Rectal smooth muscle tissue (tissue), 1 donor: ENCODE results near the gene PDZD8.

Experiments
- H3K27ac ChIP-seq: one replicate; pipeline ENCODE4 v1.7.0; 2013; ENCODE audit warnings: low read depth, low read length, inconsistent platforms
- H3K27me3 ChIP-seq: one replicate; pipeline ENCODE4 v1.7.0; 2013; ENCODE audit warnings: low read length; ENCODE audit not compliant: control insufficient read depth, insufficient read depth
- H3K36me3 ChIP-seq: one replicate; pipeline ENCODE4 v1.7.0; 2013; ENCODE audit warnings: low read length; ENCODE audit not compliant: control insufficient read depth, insufficient read depth
- H3K4me1 ChIP-seq: one replicate; pipeline ENCODE4 v1.7.0; 2013; ENCODE audit warnings: low read length; ENCODE audit not compliant: control insufficient read depth, insufficient read depth
- H3K4me3 ChIP-seq: one replicate; pipeline ENCODE4 v1.7.0; 2013; ENCODE audit warnings: low read length
- H3K9ac ChIP-seq: one replicate; pipeline ENCODE4 v1.7.0; 2013; ENCODE audit warnings: low read length

Gene PDZD8

GRCh38 chr10:117254774-117255735 lies 120.2 kb downstream of the PDZD8 start:
- Histone ChIP-seq H3K27me3 (no peaks in the 10 kb centered on the region), H3K27ac (no peak overlapping the region), H3K4me1 (no peaks in the 10 kb centered on the region), H3K9ac (no peak overlapping the region), H3K4me3 (no peak overlapping the region), H3K36me3 (no peaks in the 10 kb centered on the region)

GRCh38 chr10:117254338-117254737 lies 120.9 kb downstream of the PDZD8 start:
- Histone ChIP-seq H3K4me3 (no peak overlapping the region), H3K9ac (no peak overlapping the region), H3K27me3 (no peaks in the 10 kb centered on the region), H3K36me3 (no peaks in the 10 kb centered on the region), H3K27ac (no peak overlapping the region), H3K4me1 (no peaks in the 10 kb centered on the region)

- Histone ChIP-seq H3K27ac (no peak overlapping the region), H3K36me3 (no peaks in the 10 kb centered on the region), H3K9ac (no peak overlapping the region)
Measured at GRCh38 chr10:117253908-117254307, 121.3 kb downstream of the PDZD8 start.

GRCh38 chr10:117250411-117250810 lies 124.8 kb downstream of the PDZD8 start:
- H3K36me3 ChIP-seq = no peaks in the 10 kb centered on the region
- no peak overlapping the region for H3K9ac ChIP-seq
- no peaks in the 10 kb centered on the region for H3K4me1 ChIP-seq
- H3K4me3 ChIP-seq = no peak overlapping the region
- H3K27ac ChIP-seq = no peak overlapping the region
- no peaks in the 10 kb centered on the region for H3K27me3 ChIP-seq

More at GRCh38 chr10:117253908-117254307, 121.3 kb downstream of the PDZD8 start:
- Histone ChIP-seq H3K4me3 (no peak overlapping the region), H3K4me1 (no peaks in the 10 kb centered on the region), H3K27me3 (no peaks in the 10 kb centered on the region)

GRCh38 chr10:117249493-117250093 lies 125.6 kb downstream of the PDZD8 start:
- Histone ChIP-seq H3K27ac (no peak overlapping the region), H3K4me1 (no peaks in the 10 kb centered on the region), H3K9ac (no peak overlapping the region), H3K4me3 (no peak overlapping the region), H3K36me3 (no peaks in the 10 kb centered on the region), H3K27me3 (no peaks in the 10 kb centered on the region)

- Histone ChIP-seq H3K4me3 (no peak overlapping the region), H3K9ac (no peak overlapping the region), H3K36me3 (no peaks in the 10 kb centered on the region), H3K4me1 (no peaks in the 10 kb centered on the region), H3K27ac (no peak overlapping the region), H3K27me3 (no peaks in the 10 kb centered on the region)
Measured at GRCh38 chr10:117248750-117249465, 126.3 kb downstream of the PDZD8 start.

GRCh38 chr10:117246997-117247671 lies 128.1 kb downstream of the PDZD8 start:
- H3K4me1 ChIP-seq = no peaks in the 10 kb centered on the region
- no peaks in the 10 kb centered on the region for H3K27me3 ChIP-seq
- H3K9ac ChIP-seq = no peak overlapping the region
- H3K36me3 ChIP-seq = no peaks in the 10 kb centered on the region
- H3K4me3 ChIP-seq = no peak overlapping the region
- H3K27ac ChIP-seq = no peak overlapping the region

GRCh38 chr10:117242463-117242832 lies 132.8 kb downstream of the PDZD8 start:
- Histone ChIP-seq H3K9ac (no peak overlapping the region), H3K27me3 (peaks cover 5% of the 10 kb centered on the region), H3K27ac (no peak overlapping the region), H3K4me3 (no peak overlapping the region), H3K4me1 (no peaks in the 10 kb centered on the region), H3K36me3 (no peaks in the 10 kb centered on the region)

GRCh38 chr10:117241541-117242462 lies 133.4 kb downstream of the PDZD8 start:
- Histone ChIP-seq H3K9ac (no peak overlapping the region), H3K36me3 (no peaks in the 10 kb centered on the region), H3K4me3 (no peak overlapping the region), H3K27ac (no peak overlapping the region), H3K27me3 (peaks cover 5% of the 10 kb centered on the region), H3K4me1 (no peaks in the 10 kb centered on the region)

GRCh38 chr10:117240621-117241529 lies 134.4 kb downstream of the PDZD8 start, which contains the start of gene SLC18A2:
TSS of gene SLC18A2 (plus strand) at chr10:117241114. CDS start at chr10:117241694, 580 bp downstream.
- Histone ChIP-seq H3K4me3 (no peak within 1 kb of the TSS), H3K36me3 (no peaks in the 10 kb centered on the region), H3K27ac (no peak within 1 kb of the TSS), H3K27me3 (peaks cover 5% of the 10 kb centered on the region), H3K4me1 (no peaks in the 10 kb centered on the region), H3K9ac (no peak within 1 kb of the TSS)
